ENCODE data around the gene NYAP1.
"Not testable (repeated sequence)": the region's sequence is repeated elsewhere in the genome, so short reads cannot be mapped to it uniquely, and the experiment has no call there.

NYAP1 gene

DNA sequence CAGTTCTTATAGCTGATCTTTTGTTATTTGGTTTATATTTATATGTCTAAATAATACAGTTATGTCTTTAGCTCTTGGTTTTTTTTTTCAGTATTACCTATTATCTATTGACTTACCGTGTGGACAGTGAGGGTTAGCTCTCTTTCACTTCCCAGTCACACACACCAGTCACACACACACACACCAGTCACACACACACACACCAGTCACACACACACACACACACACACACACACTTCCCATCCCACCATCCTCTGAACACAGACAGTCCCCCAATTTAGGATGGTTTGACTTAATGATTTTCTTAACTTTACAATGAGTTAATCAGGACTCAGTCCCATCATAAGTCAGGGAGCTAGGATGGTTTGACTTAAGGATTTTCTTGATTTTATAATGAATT is 36.4 kb downstream of the NYAP1 start:
- no peak for DNase-seq (ENCODE audit: low spot score)

DNA sequence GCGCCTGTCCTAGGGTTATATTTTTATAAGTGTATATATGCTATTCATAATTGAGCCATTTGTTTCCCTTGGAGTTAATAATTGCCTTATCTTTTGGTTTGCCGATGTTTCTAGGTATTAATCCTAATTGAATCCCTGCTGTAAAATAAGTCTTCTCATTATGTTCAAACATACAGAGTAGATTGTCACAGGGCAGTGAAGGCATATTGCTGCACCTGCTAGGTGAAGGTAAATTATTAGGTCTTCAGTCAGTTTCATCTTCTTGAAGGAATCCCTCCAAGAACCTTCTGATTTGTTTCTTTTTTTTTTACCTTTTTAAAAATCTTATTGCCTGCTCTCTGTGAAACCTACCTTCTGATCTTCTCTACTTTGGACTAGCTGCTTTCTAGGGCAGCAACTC is 37.3 kb downstream of the NYAP1 start:
- TF ChIP-seq, protein P1, sequence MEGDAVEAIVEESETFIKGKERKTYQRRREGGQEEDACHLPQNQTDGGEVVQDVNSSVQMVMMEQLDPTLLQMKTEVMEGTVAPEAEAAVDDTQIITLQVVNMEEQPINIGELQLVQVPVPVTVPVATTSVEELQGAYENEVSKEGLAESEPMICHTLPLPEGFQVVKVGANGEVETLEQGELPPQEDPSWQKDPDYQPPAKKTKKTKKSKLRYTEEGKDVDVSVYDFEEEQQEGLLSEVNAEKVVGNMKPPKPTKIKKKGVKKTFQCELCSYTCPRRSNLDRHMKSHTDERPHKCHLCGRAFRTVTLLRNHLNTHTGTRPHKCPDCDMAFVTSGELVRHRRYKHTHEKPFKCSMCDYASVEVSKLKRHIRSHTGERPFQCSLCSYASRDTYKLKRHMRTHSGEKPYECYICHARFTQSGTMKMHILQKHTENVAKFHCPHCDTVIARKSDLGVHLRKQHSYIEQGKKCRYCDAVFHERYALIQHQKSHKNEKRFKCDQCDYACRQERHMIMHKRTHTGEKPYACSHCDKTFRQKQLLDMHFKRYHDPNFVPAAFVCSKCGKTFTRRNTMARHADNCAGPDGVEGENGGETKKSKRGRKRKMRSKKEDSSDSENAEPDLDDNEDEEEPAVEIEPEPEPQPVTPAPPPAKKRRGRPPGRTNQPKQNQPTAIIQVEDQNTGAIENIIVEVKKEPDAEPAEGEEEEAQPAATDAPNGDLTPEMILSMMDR (IDR thresholded peaks at IDR 0.05): no peak
- no peak for DNase-seq (ENCODE audit: low spot score)
- H3K27ac ChIP-seq: no peak overlapping the region
- H3K4me3 ChIP-seq: no peak overlapping the region

More for the DNA sequence above, 36.4 kb downstream of the NYAP1 start:
- no peak overlapping the region for H3K27ac ChIP-seq
- TF ChIP-seq, protein P1 (IDR thresholded peaks at IDR 0.05): no peak
- no peak overlapping the region for H3K4me3 ChIP-seq

DNA sequence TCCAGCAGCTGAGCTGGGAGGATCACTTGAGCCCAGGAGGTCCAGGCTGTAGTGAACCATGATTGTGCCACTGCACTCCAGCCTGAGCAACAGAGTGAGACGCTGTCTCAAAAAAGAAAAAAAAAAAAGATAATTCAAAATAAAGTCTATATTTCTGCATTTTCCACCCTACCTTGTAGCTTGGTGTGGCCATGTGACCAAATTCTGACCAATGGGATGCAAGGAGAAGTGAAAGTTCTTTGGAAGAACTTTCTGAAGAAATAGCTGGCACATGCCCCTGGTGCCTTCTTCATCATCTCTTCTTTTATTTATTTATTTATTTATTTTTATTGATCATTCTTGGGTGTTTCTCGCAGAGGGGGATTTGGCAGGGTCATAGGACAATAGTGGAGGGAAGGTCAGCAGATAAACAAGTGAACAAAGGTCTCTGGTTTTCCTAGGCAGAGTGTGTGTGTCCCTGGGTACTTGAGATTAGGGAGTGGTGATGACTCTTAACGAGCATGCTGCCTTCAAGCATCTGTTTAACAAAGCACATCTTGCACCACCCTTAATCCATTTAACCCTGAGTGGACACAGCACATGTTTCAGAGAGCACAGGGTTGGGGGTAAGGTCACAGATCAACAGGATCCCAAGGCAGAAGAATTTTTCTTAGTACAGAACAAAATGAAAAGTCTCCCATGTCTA is 38.3 kb downstream of the NYAP1 start:
- not testable (repeated sequence) for H3K27ac ChIP-seq; DNase-seq (ENCODE audit: low spot score); H3K4me3 ChIP-seq

DNA sequence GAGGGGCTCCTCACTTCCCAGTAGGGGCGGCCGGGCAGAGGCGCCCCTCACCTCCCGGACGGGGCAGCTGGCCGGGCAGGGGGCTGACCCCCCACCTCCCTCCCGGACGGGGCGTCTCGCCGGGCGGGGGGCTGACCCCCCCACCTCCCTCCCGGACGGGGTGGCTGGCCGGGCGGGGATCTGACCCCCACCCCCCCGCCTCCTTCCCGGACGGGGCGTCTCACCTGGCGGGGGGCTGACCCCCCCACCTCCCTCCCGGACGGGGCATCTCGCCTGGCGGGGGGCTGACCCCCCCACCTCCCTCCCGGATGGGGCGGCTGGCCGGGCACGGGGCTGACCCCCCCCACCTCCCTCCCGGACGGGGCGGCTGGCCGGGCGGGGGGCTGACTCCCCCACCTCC is 39.5 kb downstream of the NYAP1 start:
- not testable (repeated sequence) for H3K4me3 ChIP-seq; DNase-seq (ENCODE audit: low spot score); H3K27ac ChIP-seq

DNA sequence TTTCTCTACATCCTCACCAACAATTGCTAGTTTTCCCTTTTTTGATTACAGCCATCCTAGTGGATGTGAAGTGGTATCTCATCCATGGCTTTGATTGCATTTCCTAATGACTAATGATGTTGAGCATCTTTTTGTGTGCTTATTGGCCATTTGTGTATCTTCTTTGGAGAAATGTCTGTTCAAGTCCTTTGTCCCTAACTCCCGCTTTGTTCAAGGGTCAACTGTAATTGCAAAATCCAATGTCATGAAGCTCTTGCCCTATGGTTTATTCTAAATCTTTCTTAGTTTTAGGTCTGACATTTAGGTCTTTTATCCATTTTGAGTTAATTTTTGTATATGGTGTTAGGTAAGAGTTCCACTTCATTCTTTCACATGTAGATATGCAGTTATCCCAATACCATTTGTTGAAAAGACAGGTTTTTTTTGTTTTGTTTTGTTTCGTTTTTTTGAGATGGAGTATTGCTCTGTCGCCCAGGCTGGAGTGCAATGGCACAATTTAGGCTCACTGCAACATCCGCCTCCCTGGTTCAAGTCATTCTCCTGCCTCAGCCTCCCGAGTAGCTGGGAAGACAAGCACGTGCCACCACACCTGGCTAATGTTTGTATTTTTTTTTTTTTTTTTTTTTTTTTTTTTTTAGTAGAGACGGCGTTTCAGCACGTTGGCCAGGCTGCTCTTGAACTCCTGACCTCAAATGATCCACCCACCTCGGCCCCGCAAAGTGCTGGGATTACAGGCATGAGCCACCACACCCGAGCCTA is 44.6 kb downstream of the NYAP1 start:
- not testable (repeated sequence) for DNase-seq (ENCODE audit: low spot score); H3K27ac ChIP-seq; H3K4me3 ChIP-seq

DNA sequence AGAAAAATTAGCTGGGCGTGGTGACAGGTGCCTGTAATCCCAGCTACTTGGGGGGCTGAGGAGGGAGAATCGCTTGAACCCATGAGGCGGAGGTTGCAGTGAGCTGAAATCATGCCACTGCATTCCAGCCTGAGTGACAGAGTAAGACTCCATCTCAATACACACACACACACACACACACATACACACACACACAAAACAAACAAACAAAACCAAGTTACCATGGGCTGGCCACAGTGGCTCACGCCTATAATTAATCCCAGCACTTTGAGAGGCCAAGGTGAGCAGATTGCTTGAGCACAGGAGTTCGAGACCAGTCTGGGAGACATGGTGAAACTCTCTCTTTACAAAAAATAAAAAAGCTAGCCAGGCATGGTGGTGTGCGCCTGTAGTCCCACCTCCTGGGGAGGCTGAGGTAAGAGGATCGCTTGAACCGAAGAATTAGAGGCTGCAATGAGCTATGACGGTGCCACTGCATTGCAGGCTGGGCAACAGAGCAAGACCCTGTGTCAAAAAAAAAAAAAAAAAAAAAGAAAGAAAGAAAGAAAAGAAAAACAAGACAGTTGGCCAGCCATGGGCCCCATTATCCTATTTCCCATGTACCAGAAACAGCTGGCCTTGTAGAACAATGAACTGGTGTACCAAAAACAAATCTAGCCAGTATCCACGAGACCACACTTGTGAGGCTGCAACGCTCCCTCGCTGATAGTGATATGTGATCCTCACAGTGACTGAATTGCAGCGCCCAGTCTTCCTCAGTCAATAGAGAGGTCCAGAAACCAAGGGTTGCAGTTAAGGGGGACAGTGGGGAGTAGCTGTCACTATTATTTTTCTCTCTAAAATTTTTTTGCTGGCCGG is 48.7 kb downstream of the NYAP1 start:
- Histone ChIP-seq H3K27ac (no peak overlapping the region), H3K4me3 (no peak overlapping the region)
- no peak for DNase-seq (ENCODE audit: low spot score)
- TF ChIP-seq, protein P1 (IDR thresholded peaks at IDR 0.05): no peak

DNA sequence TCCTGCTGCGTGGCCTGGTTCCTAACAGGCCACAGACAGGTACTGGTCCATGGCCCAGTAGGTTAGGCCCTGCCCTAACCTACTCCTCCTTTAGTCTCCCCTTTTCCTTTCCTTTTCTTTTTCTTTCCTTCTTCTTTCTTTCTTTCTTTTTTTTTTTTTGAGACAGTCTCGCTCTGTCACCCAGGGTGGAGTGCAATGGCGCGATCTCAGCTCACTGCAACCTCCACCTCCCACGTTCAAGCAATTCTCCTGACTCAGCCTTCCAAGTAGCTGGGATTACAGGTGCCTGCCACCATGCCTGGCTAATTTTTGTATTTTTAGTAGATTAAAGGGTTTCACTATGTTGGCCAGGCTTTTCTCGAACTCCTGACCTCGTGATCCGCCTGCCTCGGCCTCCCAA is 52.3 kb downstream of the NYAP1 start:
- DNase-seq (ENCODE audit: low spot score); H3K4me3 ChIP-seq; H3K27ac ChIP-seq: not testable (repeated sequence)

DNA sequence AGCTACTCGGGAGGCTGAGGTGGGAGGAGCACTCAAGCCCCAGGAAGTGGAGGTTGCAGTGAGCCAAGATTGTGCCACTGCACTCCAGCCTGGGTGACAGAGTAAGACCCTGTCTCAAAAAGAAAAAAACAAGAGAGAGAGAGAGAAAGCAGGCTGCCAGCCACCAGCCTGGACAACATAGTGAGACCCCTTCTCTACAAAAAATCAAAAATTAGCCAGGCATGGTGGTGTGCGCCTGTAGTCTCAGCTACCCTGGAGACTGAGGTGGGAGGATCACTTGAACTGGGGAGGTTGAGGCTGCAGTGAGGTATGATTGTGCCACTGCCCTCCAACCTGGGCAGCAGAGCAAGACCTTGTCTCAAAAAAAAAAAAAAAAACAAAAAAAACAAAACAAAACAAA is 53.0 kb downstream of the NYAP1 start:
- H3K4me3 ChIP-seq; H3K27ac ChIP-seq; DNase-seq (ENCODE audit: low spot score): not testable (repeated sequence)

DNA sequence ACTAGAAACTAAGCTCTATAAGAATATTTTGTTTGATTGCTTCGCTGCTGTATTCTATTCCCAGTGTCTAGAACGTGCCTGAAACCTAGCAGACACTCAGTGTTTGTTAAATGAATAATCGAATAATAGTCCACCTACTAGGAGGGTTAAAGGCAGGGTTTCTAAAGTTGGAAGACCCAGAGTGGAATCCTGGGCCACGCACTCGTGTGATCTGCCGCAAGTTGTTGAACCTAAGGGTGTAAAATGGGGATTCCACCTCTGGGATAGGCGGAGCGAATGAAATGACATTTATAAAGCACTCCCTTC is 54.6 kb downstream of the NYAP1 start:
- Histone ChIP-seq H3K4me3 (peak overlapping the region; percentile 62), H3K27ac (peak overlapping the region; percentile 41 to 67)
- DNase-seq (ENCODE audit: low spot score): no peak
- TF ChIP-seq, protein P1 (IDR thresholded peaks at IDR 0.05): no peak
